Type B pancreatic cell (in vitro differentiated cells): Measurements from ENCODE around the gene MYLK. TPM values are rescaled to one million over a fixed set of nuclear protein-coding genes. Genes with fewer than 3 reads are reported as not detected.

ENCODE experiments used
- DNase-seq: peaks from one replicate; pipeline ENCODE4 v3.0.0; 2021; ENCODE audit warnings: mixed read lengths; ENCODE audit not compliant: unreplicated experiment; ENCODE audit errors: extremely low spot score
- H3K27ac Mint-ChIP-seq: 2 replicates; pipeline ENCODE4 v1.8.0; 2021; ENCODE audit warnings: mild to moderate bottlenecking, mixed read lengths
- H3K27me3 Mint-ChIP-seq: 2 replicates; pipeline ENCODE4 v1.8.0; 2021; ENCODE audit warnings: mixed read lengths
- H3K36me3 Mint-ChIP-seq: 2 replicates; pipeline ENCODE4 v1.8.0; 2021; ENCODE audit warnings: mixed read lengths
- H3K4me1 Mint-ChIP-seq: one replicate; pipeline ENCODE4 v1.8.0; 2021; ENCODE audit warnings: mixed read lengths; ENCODE audit not compliant: unreplicated experiment
- H3K4me3 Mint-ChIP-seq: 2 replicates; pipeline ENCODE4 v1.8.0; 2021; ENCODE audit warnings: mild to moderate bottlenecking, mixed read lengths
- H3K9me3 Mint-ChIP-seq: 2 replicates; pipeline ENCODE4 v1.8.0; 2021; ENCODE audit warnings: mixed read lengths
- total RNA-seq: library from RNA; stranded (reverse); gene quantifications from 2 replicates; pipeline ENCODE4 v1.2.1, GENCODE V29; 2021; ENCODE audit warnings: low replicate concordance
- TF ChIP-seq, protein P1 (sequence below): fragments of 200-600 bp; sonication (generic); conservative IDR thresholded peaks from 2 replicates; pipeline ENCODE4 v1.5.0; 2021; ENCODE audit warnings: antibody characterized with exemption, mild to moderate bottlenecking

Gene MYLK
- total RNA-seq, 1 donor from 2014 or later: 16.8 TPM

DNA sequence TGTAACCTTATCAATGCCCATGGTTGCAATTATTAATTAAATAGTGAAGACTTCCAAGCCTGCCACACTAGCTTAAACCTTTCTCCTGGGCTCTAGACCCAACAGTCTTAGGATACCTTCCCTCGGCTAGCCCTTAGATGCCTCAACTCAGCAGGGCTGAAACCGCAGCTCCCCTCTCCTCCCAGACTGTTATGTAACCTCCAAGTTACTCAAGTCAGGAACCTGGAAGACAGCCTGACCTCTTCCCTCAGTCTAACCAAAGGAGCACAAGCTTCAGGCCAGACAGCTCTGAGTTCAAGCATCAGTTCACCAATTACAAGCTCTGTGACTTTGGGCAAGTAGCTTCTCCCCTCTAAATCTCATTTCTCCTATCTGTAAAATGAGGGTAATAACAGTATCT, 228.7 kb downstream of the MYLK start:
- Mint-ChIP-seq H3K9me3 (no peaks in the 10 kb centered on the region), H3K27me3 (peaks cover 3% of the 10 kb centered on the region), H3K4me1 (peaks cover 17% of the 10 kb centered on the region), H3K36me3 (peaks cover 3% of the 10 kb centered on the region), H3K4me3 (no peak overlapping the region), H3K27ac (no peak overlapping the region)
- DNase-seq: no peak
- TF ChIP-seq, protein P1, sequence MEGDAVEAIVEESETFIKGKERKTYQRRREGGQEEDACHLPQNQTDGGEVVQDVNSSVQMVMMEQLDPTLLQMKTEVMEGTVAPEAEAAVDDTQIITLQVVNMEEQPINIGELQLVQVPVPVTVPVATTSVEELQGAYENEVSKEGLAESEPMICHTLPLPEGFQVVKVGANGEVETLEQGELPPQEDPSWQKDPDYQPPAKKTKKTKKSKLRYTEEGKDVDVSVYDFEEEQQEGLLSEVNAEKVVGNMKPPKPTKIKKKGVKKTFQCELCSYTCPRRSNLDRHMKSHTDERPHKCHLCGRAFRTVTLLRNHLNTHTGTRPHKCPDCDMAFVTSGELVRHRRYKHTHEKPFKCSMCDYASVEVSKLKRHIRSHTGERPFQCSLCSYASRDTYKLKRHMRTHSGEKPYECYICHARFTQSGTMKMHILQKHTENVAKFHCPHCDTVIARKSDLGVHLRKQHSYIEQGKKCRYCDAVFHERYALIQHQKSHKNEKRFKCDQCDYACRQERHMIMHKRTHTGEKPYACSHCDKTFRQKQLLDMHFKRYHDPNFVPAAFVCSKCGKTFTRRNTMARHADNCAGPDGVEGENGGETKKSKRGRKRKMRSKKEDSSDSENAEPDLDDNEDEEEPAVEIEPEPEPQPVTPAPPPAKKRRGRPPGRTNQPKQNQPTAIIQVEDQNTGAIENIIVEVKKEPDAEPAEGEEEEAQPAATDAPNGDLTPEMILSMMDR: no peak

DNA sequence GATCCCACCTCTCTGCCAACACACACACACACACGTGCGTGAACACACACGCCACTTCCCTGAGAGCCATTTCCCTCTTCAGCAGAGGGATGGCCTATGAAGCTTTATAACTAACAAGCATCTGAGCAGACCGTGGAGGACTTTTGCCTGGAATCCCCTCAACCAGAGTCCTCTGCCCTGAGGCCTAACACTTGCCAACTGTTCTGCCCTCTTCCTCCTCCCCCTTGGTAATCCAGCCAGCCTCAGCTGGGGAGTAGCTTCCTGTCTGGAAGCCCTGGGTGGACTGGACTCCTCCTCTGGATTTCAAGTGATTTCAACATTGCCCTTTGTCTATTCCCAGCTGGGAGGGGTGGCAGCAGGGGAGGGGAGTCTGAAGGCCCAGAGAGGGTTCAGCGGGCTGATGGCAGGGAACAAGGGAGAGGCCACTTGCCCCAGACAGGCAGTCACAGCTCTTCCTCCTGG, 230.9 kb downstream of the MYLK start:
- TF ChIP-seq, protein P1: no peak

DNA sequence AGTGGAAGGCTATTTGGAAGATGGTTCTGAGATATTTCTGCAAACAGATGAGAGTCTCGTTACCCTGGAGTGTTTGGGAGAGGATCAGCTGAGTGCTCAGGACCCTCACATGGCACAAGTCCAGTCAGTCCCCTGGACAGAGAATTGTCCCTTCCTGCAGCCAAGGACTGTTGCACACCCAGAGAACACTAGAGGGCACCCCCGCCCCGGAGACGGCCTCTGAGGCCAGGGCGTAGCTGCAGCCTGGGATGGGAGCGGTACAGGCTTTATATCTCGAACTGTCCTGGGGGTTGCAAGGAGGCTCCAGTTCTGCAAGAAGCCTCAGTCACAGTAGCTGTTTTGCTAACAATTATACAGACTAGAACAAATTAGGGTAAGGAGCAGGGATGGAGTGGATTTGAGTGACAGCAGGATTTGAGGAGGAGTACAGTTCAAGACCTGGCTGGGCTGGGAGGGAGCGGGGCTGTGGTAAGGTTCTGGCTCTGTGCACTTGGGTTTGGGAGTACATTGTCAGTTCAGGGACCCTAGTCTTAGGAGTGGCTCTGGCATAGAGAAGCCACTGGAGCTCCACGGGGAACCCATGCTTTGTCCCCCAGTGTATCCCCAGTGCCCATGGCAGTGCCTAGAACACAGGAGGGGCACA, 231.7 kb downstream of the MYLK start:
- peaks cover 3% of the 10 kb centered on the region for H3K27me3 Mint-ChIP-seq
- peaks cover 3% of the 10 kb centered on the region for H3K36me3 Mint-ChIP-seq
- H3K4me1 Mint-ChIP-seq: peaks cover 17% of the 10 kb centered on the region
- H3K4me3 Mint-ChIP-seq: no peak overlapping the region
- no peaks in the 10 kb centered on the region for H3K9me3 Mint-ChIP-seq
- H3K27ac Mint-ChIP-seq: peak overlapping the region; percentile 32
- TF ChIP-seq, protein P1: peak; percentile 96
- DNase-seq: peak; percentile 82

More for the DNA sequence above, 230.9 kb downstream of the MYLK start:
- Mint-ChIP-seq H3K4me1 (peaks cover 17% of the 10 kb centered on the region), H3K4me3 (no peak overlapping the region), H3K27me3 (peaks cover 3% of the 10 kb centered on the region), H3K27ac (no peak overlapping the region), H3K9me3 (no peaks in the 10 kb centered on the region), H3K36me3 (peaks cover 3% of the 10 kb centered on the region)
- DNase-seq: no peak

DNA sequence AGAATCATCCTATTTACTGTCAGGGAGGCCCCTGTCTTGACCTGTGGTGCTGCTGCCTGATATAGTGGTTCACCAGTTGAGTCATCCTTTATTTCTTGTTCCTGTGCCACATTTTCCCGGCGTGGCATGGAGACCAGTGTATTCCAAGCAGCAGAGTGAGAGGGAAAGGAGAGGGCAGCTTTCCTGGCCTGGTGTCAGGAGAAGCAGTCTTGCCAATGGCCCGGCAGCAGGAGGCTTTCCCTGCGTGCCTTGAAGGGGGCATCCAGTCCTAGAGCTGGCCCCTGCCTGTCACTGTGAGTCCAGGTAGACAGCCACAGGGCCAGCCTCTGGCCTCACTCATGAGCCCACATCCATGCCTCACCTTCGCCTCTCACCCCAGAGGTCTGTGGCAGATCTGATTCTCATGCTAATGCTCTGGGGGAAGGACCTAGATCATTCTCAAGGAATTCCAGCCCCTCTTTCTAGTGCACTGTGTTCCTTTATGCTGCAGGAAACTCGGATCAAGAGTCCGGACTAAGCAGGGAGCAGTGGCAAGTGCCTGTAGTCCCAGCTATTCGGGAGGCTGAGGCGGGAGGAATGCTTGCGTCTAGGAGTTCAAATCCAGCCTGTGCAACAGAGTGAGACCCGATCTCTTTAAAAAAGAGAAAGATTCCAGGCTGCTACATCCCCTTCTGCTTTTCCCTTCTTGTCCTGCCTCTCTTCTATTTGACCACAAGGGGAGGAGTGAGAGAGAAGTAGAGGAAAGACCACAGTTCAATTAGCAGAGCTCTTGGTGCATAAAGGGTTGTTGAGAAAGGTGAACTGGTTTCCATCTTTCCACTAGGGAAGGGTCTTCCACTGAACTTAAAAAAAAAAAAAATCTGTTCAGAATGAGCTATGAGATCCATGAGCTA, 232.4 kb downstream of the MYLK start:
- Mint-ChIP-seq H3K4me1 (peaks cover 17% of the 10 kb centered on the region), H3K27me3 (peaks cover 3% of the 10 kb centered on the region), H3K9me3 (no peaks in the 10 kb centered on the region), H3K36me3 (no peaks in the 10 kb centered on the region), H3K27ac (no peak overlapping the region), H3K4me3 (no peak overlapping the region)
- DNase-seq: no peak
- TF ChIP-seq, protein P1: no peak

GRCh38 chr3:123650101-123650500, 234.0 kb downstream of the MYLK start:
- H3K9me3 Mint-ChIP-seq: no peaks in the 10 kb centered on the region
- H3K27ac Mint-ChIP-seq: no peak overlapping the region
- DNase-seq: no peak
- H3K27me3 Mint-ChIP-seq: peaks cover 3% of the 10 kb centered on the region
- no peaks in the 10 kb centered on the region for H3K36me3 Mint-ChIP-seq
- peaks cover 17% of the 10 kb centered on the region for H3K4me1 Mint-ChIP-seq
- no peak overlapping the region for H3K4me3 Mint-ChIP-seq
- TF ChIP-seq, protein P1: no peak
